Stimulated activated CD4-positive, alpha-beta T cell treated with anti-CD3 and anti-CD28 coated beads, TNF-alpha, amount 100 ng/mL, for 24 hours (primary cell): ENCODE results near the gene RCL1.
A peak's percentile ranks its signal among the peaks of the same experiment; 100 is the strongest.

ENCODE experiments used
- DNase-seq, 3 experiments: peaks; one replicate each; pipeline ENCODE4 v3.0.0-alpha.2; 2020; ENCODE audit warnings: low read depth in 3 of 3

The RCL1 gene

DNA sequence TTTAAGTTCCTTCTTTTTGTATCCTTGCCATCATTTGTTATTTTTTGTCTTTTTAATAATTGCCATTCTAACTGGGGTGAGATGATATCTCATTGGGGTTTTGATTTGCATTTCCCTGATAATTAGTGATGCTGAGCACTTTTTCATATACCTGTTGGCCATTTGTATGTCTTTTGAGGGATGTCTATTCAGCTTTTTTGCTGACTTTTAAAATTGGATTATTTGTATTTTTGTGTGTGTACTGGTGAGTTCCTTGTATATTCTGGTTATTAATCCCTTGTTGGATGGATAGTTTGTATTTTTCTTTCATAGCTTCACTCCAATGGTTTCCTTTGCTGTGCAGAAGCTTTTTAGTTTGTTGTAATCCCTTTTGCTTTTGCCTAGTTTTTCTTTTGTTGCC, 19.1 kb downstream of the RCL1 start:
- DNase-seq = no peak

DNA sequence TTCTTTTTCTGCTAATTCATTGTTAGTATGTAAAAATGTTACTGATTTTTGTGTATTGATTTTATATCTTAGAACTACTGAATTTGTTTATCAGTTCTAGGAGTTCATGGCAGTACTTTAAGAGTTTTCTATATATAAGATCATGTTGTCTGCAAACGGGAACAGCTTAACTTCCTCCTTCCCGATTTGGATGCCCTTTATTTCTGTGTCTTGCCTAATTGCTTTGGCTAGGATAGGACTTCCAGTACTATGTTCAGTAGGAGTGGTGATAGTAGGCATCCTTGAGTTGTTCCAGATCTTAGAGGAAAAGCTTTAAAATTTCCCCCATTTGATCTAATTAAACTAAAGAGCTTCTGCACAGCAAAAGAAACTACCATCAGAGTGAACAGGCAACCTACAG, 20.1 kb downstream of the RCL1 start:
- no peak for DNase-seq

GRCh38 chr9:4814913-4815312, 22.2 kb downstream of the RCL1 start:
- DNase-seq = no peak

DNA sequence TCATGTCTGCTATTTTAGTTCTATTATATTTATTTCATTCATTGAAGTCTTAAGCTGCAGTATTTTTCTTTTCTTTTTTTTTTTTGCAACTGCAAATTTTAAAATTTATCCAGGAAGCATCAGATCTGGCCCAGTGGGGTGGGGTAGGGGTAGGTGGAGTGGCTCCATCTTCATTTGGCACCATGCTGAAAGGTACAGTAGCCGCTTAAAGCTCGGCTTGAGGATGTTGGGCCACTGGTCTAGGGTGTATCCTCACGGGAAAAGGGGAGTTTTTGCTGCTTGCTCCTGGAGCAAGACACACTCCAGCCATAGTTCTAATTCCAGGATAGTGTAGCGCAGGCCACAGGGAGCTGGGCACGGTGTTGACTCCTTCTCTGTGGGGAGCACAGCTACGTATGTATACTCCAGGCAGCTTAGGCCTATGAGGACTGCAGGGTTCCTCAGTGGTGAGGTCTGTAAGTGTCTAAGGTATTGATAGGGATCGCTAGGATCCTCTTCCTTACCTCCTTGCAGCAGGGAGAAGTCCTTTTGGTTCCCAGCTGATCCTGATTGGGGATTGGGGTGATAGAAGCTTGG, 22.7 kb downstream of the RCL1 start:
- no peak for DNase-seq

DNA sequence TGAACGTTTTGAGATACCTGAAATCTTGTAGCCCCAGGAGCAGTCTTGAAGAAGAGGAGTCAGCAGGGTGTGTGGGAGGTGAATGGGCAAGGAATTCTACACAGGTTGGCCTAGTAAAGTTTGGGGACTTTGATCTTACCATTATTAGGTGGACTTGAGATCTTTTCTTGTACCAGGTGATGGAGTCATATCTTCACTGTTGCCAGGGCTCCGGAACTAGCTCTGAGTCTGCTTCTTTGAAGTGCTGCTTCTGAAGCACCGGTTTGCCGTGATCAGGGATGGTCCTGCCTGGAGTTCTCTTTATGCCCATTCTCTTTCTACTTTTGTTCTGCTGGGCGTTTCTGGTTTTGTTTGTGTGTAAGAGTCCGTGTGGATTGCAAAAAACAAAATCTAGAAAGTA, 27.4 kb downstream of the RCL1 start:
- DNase-seq = no peak

- no peak for DNase-seq
These were observed 28.4 kb downstream of the RCL1 start for GRCh38 chr9:4821133-4821532.

DNA sequence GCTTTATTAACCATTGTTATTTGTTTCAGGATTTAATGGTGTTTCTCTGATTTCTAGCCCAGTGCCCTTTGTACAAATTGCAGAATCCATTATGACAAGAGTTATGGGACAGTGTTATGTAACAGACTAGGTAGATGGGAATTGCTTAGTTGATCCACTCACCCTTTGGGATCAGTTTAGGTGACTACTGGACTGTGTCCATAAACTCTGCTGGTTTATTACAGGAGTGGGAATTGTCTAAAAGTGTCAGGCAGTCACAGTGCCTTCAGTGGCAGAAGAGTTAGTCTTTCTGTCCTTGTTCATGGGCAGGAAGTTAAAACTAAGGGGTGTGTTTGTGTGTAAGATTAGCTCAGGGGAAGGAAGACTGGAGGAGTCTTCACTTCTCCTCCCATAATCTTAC, 29.3 kb downstream of the RCL1 start:
- no peak for DNase-seq

DNA sequence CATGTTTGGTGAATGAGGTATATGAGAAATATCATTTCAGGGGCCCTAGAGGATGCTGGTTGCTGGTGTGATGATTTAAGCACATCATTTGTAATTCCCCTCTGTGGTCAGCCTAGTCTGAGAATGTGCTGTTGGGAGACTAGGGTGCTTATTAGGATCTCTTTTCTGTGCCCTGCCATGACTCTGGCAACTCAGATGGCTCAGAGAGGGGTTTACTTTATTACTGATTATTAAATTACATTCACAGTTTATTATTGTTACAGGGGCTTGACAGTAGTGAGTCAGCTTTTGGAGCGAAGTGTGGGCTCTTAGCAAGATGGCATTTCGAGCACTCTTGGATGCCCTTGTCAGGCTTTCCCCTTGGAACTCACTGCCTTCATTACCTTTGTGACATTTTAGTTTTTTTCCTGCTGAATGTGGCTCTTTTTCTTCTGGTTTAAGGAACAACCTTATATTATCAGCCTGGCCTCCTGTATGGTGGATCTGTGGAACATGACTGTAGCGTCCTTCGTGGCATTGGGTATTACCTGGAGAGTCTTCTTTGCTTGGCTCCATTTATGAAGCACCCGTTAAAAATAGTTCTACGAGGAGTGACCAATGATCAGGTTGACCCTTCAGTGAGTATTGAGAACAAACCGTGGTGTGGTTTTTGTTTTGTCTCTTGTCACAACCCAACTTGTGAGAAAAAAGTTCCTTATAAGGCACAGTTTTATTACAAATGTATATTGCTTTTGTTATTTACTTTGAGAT, 33.8 kb downstream of the RCL1 start:
- no peak for DNase-seq

DNA sequence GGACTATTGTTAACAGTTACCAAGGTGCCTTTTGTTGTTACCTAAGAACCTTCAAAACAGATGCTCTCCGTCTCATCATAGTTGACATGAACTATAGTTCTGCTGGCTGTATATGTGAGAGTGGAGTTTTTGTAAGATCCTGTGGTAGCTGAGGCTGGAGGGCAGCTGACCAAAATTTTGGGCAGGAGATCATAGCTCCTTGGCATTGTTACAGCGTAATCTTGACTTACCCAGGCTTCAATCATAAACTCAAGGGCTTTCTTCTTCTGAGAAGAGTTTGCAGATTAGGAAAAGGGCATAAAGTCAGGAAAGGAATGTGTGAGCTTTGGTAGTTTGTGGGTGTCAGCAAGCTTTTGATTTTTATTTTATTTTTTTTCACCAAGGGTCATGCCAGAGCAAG, 34.5 kb downstream of the RCL1 start:
- no peak for DNase-seq

DNA sequence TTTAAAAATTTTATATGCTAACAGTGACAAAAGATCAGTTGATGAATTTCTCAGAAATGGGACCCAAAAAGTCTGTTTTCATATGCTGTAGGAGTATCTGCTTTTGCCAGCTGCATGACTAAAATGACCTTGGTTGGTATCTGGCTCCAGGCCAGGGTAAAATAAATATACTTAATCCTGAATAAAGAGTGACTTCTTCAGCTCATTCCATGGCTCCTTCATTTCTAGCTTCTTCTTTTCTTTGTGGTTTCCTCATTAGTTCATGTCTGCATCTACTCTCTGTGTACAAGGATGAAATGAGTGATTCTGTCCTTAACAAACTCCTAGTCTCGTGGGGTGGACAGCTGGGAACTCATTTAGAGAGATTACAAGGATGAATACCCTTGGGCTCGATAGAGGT, 36.0 kb downstream of the RCL1 start:
- no peak for DNase-seq

GRCh38 chr9:4829969-4830368, 37.2 kb downstream of the RCL1 start:
- no peak for DNase-seq

DNA sequence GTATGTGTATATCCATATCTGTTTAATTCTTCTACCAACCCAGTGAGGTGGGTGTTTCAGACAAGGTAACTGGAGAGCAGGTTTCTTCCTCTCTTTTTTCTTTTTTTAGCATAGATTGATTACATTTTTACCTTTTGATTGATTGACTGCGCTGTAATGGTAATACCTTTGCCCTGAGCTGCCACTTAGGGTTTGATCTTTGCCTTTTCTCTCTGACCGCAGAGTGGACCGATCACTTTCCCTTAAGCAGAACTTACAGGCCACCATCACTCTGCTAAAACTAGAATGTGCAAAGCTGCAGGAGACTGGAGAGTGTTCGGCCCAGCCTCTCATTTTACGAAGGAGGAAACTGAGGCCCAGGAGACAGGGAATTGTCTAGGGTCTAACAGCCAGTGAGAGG, 38.0 kb downstream of the RCL1 start:
- DNase-seq = no peak

GRCh38 chr9:4831119-4831518, 38.4 kb downstream of the RCL1 start:
- DNase-seq = no peak

GRCh38 chr9:4831944-4832343, 39.2 kb downstream of the RCL1 start:
- DNase-seq = no peak

- DNase-seq = peak; percentile 24 to 44 (median 41)
These were observed 40.2 kb downstream of the RCL1 start for GRCh38 chr9:4832786-4833579.

- no peak for DNase-seq
These were observed 41.2 kb downstream of the RCL1 start for GRCh38 chr9:4833781-4834560.

GRCh38 chr9:4836676-4837075, 43.9 kb downstream of the RCL1 start:
- DNase-seq = no peak

DNA sequence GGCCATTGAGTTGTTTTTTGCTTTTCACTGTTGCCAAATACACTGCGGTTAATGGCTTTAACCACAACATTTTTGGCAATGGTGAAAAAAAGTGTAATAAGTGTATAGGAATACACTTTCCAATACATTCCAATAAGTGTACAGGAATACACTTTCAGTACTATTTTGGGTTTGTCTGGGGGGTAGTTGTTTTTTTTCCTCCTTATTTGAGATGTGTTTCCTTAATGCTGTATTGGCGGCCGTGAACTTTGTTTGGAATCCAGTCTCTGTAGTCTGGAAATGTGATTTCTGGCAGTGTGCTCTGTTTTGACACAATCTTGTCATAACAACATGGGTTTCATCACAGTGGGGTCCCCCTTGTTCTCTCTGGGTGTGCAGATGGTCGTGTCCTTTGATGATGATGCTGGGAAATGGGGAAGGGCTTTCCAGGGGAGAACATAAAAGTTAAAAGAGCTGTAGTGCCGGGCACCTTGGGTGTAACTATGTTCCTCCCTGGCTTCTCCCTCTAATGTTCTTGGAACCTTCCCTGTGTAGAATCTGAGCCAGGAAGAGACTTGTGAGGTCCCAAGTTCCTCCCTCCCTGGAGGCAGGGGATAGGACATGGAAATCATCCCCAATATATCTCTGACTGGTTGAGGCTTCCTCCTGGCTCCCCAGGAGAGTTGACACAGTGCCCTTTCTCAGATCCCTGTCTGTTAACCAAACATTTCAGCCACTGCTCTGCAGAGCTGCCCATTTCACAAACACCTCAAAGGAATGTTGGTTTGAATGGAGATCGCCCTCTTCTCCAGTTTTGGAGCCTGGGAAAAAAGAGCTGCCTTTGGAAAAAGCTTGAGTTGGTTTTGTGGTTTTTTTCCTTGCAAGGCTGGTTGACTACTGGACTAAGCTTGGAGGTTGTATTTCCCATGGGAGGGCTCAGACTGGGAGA, 44.8 kb downstream of the RCL1 start:
- DNase-seq = no peak

GRCh38 chr9:4838189-4838546, 45.4 kb downstream of the RCL1 start:
- no peak for DNase-seq

- no peak for DNase-seq
These were observed 46.7 kb downstream of the RCL1 start for GRCh38 chr9:4839470-4839912.

DNA sequence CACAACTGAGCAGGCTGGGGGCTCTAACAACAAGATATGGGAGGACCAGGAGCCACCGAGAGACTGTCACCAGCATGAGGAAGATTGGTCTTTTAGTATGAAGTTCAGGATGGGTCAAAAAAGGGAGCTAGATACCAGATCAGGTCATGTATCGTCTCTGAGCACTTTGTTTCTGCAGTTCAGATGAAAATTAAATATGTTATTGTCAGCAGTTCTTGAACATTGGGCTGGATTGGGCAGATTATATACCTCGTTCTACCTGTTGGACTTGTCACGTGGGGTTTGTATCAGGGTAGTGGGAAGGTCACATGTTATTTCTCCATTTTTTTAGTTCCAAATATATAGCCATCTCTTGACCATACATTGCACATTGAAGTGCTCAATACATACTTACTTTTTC, 47.3 kb downstream of the RCL1 start:
- DNase-seq = no peak
